Endodermal cell (in vitro differentiated cells): ENCODE data around the gene PBX4. TPM values are rescaled to one million over a fixed set of nuclear protein-coding genes. Genes with fewer than 3 reads are reported as not detected.

Source experiments
- DNase-seq: peaks from one replicate; pipeline ENCODE4 v3.0.0-alpha.2; 2017
- H3K27ac ChIP-seq: 2 replicates; pipeline ENCODE4 v1.5.1; 2013; ENCODE audit warnings: mild to moderate bottlenecking, low read depth, low read length, moderate library complexity
- H3K27me3 ChIP-seq: 2 replicates; pipeline ENCODE4 v1.6.1; 2013; ENCODE audit warnings: mild to moderate bottlenecking, low read length, moderate library complexity; ENCODE audit not compliant: insufficient read depth, control insufficient read depth, poor library complexity, severe bottlenecking
- H3K36me3 ChIP-seq: 2 replicates; pipeline ENCODE4 v1.7.0; 2013; ENCODE audit warnings: mild to moderate bottlenecking, low read length, moderate library complexity; ENCODE audit not compliant: control insufficient read depth, insufficient read depth
- H3K4me1 ChIP-seq: one replicate; pipeline ENCODE4 v1.7.0; 2013; ENCODE audit warnings: low read length; ENCODE audit not compliant: control insufficient read depth, insufficient read depth
- H3K4me3 ChIP-seq: 2 replicates; pipeline ENCODE4 v1.5.1; 2013; ENCODE audit warnings: mild to moderate bottlenecking, low read length, moderate library complexity
- H3K9ac ChIP-seq: 2 replicates; pipeline ENCODE4 v1.6.1; 2013; ENCODE audit warnings: mild to moderate bottlenecking, low read length, moderate library complexity; ENCODE audit not compliant: poor library complexity, severe bottlenecking; ENCODE audit errors: extremely low read depth
- H3K9me3 ChIP-seq: 2 replicates; pipeline ENCODE4 v1.6.1; 2013; ENCODE audit warnings: mild to moderate bottlenecking, low read length, moderate library complexity; ENCODE audit not compliant: control insufficient read depth
- H3K27ac Mint-ChIP-seq: 2 replicates; pipeline ENCODE4 v1.8.0; 2020; ENCODE audit warnings: mixed read lengths
- H3K27me3 Mint-ChIP-seq: 2 replicates; pipeline ENCODE4 v1.8.0; 2021; ENCODE audit warnings: mild to moderate bottlenecking, mixed read lengths; ENCODE audit not compliant: insufficient read depth
- H3K36me3 Mint-ChIP-seq: 2 replicates; pipeline ENCODE4 v1.8.0; 2020; ENCODE audit warnings: low read depth, mixed read lengths
- H3K4me1 Mint-ChIP-seq: 2 replicates; pipeline ENCODE4 v1.8.0; 2020; ENCODE audit warnings: mixed read lengths
- H3K4me3 Mint-ChIP-seq: 2 replicates; pipeline ENCODE4 v1.8.0; 2020; ENCODE audit warnings: mild to moderate bottlenecking, moderate library complexity, mixed read lengths
- H3K9me3 Mint-ChIP-seq: 2 replicates; pipeline ENCODE4 v1.8.0; 2020; ENCODE audit warnings: mild to moderate bottlenecking, mixed read lengths
- WGBS, 2 experiments: methylation state at CpG; one replicate each; pipeline versions ENCODE4 v1.1.5 to v1.1.7; 2013; ENCODE audit warnings: missing lambda C conversion rate in 2 of 2, mixed read lengths in 1 of 2; ENCODE audit not compliant: insufficient coverage in 1 of 2, insufficient read length in 1 of 2; 5-methylcytosine and 5-hydroxymethylcytosine counted together
- total RNA-seq, 2 donors: library from RNA; stranded (reverse); fragmentation: NEBNext Ultra II Directional in 1 of 2; extraction: Animal tissue kit (Norgen Biotek cat#: 25700) in 1 of 2; gene quantifications; 2 replicates in 1 of 2; 3 replicates in 1 of 2; pipeline ENCODE4 v1.2.1, GENCODE V29; 2021
- TF ChIP-seq, protein P1 (sequence below): fragments of 200-600 bp; sonication (generic); conservative IDR thresholded peaks from 2 replicates; pipeline ENCODE4 v1.5.0; 2021; ENCODE audit warnings: antibody characterized with exemption, mild to moderate bottlenecking

Gene PBX4
- total RNA-seq, 2 donors from 2014 or later: 4.1 to 8.6 TPM

DNA sequence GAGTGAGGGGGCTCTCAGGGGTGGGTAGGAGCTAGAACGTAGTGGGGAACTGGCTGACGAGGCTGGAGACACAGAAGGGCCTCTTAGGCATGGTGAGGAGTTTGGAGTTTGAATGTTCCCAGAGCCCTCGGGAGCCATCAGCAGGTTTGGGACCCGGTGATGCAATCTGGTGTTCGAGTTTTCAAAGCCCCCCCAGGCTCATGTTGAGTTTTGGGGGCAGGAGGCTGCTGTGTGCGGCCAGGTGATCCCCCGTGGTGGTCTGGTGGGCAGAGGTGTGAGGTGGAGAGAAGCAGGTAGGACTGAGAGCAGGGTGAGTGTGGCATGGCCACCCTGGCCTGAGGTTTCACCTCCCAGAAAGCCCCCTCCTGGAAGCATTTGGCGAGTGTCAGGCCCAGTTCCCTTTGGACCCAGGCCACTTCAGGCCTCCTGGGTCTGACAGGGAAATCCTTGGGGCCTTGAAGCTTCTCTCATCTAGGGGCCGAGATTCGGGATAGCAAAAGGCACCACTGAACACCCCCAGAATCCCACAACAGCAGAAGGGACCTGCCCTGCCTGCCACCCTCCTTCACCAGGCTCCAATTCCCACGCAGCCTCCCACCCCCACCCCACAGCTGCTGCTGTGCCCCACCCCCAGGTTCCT, 88.6 kb downstream of the PBX4 start:
- TF ChIP-seq, protein P1, sequence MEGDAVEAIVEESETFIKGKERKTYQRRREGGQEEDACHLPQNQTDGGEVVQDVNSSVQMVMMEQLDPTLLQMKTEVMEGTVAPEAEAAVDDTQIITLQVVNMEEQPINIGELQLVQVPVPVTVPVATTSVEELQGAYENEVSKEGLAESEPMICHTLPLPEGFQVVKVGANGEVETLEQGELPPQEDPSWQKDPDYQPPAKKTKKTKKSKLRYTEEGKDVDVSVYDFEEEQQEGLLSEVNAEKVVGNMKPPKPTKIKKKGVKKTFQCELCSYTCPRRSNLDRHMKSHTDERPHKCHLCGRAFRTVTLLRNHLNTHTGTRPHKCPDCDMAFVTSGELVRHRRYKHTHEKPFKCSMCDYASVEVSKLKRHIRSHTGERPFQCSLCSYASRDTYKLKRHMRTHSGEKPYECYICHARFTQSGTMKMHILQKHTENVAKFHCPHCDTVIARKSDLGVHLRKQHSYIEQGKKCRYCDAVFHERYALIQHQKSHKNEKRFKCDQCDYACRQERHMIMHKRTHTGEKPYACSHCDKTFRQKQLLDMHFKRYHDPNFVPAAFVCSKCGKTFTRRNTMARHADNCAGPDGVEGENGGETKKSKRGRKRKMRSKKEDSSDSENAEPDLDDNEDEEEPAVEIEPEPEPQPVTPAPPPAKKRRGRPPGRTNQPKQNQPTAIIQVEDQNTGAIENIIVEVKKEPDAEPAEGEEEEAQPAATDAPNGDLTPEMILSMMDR: no peak
- Mint-ChIP-seq H3K9me3 (no peaks in the 10 kb centered on the region), H3K27ac (no peak overlapping the region), H3K4me3 (no peak overlapping the region), H3K4me1 (peaks cover 4% of the 10 kb centered on the region), H3K27me3 (peaks cover 10% of the 10 kb centered on the region), H3K36me3 (peaks cover 30% of the 10 kb centered on the region)
- no peak overlapping the region for H3K27ac ChIP-seq
- peaks cover 20% of the 10 kb centered on the region for H3K36me3 ChIP-seq
- H3K9me3 ChIP-seq: no peaks in the 10 kb centered on the region
- no peak overlapping the region for H3K4me3 ChIP-seq
- H3K9ac ChIP-seq: no peak overlapping the region
- no peak for DNase-seq
- H3K27me3 ChIP-seq: no peaks in the 10 kb centered on the region
- no peaks in the 10 kb centered on the region for H3K4me1 ChIP-seq
- 90 to 97% methylated on average over 6 to 11 of the region's 11 CpGs for whole genome bisulfite sequencing, 2 experiments

GRCh38 chr19:19528721-19529490, 89.6 kb downstream of the PBX4 start, which contains the start of gene YJEFN3:
YJEFN3 (plus strand) TSS chr19:19528911; CDS start chr19:19528933, 22 bp downstream.
- 92 to 96% methylated on average over 19 to 50 of the region's 50 CpGs for WGBS, 2 experiments
- H3K4me1 ChIP-seq: no peaks in the 10 kb centered on the region
- H3K27me3 ChIP-seq: no peaks in the 10 kb centered on the region
- no peaks in the 10 kb centered on the region for H3K9me3 Mint-ChIP-seq
- H3K27ac Mint-ChIP-seq: no peak within 1 kb of the TSS
- H3K9ac ChIP-seq: no peak within 1 kb of the TSS
- H3K4me3 Mint-ChIP-seq: no peak within 1 kb of the TSS
- TF ChIP-seq, protein P1: no peak
- H3K27ac ChIP-seq: peak within 1 kb of the TSS; percentile 30
- H3K4me1 Mint-ChIP-seq: peaks cover 4% of the 10 kb centered on the region
- no peaks in the 10 kb centered on the region for H3K9me3 ChIP-seq
- peaks cover 25% of the 10 kb centered on the region for H3K36me3 ChIP-seq
- peak; percentile 93 for DNase-seq
- H3K36me3 Mint-ChIP-seq: peaks cover 34% of the 10 kb centered on the region
- H3K4me3 ChIP-seq: no peak within 1 kb of the TSS
- H3K27me3 Mint-ChIP-seq: peaks cover 6% of the 10 kb centered on the region

DNA sequence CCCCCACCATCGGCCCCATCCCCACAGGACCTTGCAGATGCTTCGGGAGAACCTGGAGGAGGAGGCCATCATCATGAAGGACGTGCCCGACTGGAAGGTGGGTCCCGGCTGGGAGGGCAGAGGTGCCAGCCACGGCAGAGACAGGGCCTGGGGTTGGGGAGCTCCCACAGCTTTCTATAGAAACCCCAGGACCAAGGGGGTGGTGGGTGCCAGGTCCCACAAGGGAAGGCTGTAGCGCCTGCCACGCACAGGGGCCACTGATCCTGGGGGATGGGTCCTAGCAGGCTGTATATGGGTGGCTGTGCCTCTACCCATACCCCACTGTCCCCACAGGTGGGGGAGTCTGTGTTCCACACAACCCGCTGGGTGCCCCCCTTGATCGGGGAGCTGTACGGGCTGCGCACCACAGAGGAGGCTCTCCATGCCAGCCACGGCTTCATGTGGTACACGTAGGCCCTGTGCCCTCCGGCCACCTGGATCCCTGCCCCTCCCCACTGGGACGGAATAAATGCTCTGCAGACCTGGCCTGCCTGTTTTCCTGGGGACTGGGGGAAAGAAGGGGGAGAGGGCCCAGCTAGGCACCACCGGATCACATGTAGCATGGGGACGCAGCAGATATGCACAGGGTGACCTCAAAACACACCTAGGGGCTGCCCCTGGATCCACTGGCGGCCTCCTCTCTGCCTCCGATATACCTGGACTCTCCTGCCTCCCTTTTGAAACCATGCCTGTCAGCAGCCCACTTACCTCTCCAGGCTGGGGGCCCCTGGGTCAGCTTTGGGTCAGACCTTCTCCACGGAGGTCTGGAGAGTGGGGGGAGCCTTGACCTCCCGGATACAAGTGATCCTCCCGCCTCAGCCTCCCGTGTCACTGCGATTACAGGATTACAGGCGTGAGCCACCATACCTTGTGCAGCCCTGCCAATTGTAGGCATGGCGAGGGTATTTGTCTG, 90.5 kb downstream of the PBX4 start:
- H3K27me3 Mint-ChIP-seq: peaks cover 3% of the 10 kb centered on the region
- WGBS, 2 experiments: 94 to 96% methylated on average over 19 to 27 of the region's 27 CpGs
- Histone ChIP-seq H3K4me1 (no peaks in the 10 kb centered on the region), H3K27ac (no peak overlapping the region), H3K9me3 (no peaks in the 10 kb centered on the region), H3K4me3 (no peak overlapping the region), H3K9ac (no peak overlapping the region), H3K36me3 (peaks cover 32% of the 10 kb centered on the region), H3K27me3 (no peaks in the 10 kb centered on the region)
- no peak overlapping the region for H3K4me3 Mint-ChIP-seq
- no peak overlapping the region for H3K27ac Mint-ChIP-seq
- TF ChIP-seq, protein P1: no peak
- peaks cover 38% of the 10 kb centered on the region for H3K36me3 Mint-ChIP-seq
- no peaks in the 10 kb centered on the region for H3K9me3 Mint-ChIP-seq
- no peak for DNase-seq
- peaks cover 4% of the 10 kb centered on the region for H3K4me1 Mint-ChIP-seq
